OCI-M1 (cell line): ENCODE measurements around the gene ETV5.
A peak's percentile ranks its signal among the peaks of the same experiment; 100 is the strongest.
"Not testable (repeated sequence)": the region's sequence is repeated elsewhere in the genome, so short reads cannot be mapped to it uniquely, and the experiment has no call there.

ENCODE experiments used
- DNase-seq: peaks from one replicate; lab custom pipeline; 2025; lab: John Stamatoyannopoulos, UW

Gene ETV5

GRCh38 chr3:186022931-186023330, 86.0 kb downstream of the ETV5 start:
- DNase-seq, result no peak

GRCh38 chr3:186021673-186022362, 87.1 kb downstream of the ETV5 start:
- no peak for DNase-seq

- not testable (repeated sequence) for DNase-seq
Observed at GRCh38 chr3:186021250-186021649, 87.6 kb downstream of the ETV5 start.

GRCh38 chr3:186019288-186019687, 89.6 kb downstream of the ETV5 start:
- not testable (repeated sequence) for DNase-seq

- no peak for DNase-seq
Observed at GRCh38 chr3:186014866-186015265, 94.0 kb downstream of the ETV5 start.

- DNase-seq, result no peak
Observed at GRCh38 chr3:186013312-186013711, 95.6 kb downstream of the ETV5 start.

GRCh38 chr3:186012137-186012536, 96.8 kb downstream of the ETV5 start:
- no peak for DNase-seq

GRCh38 chr3:186004671-186005070, 104.2 kb downstream of the ETV5 start:
- DNase-seq, result no peak

GRCh38 chr3:186004209-186004608, 104.7 kb downstream of the ETV5 start:
- DNase-seq, result no peak

GRCh38 chr3:186003610-186004009, 105.3 kb downstream of the ETV5 start:
- DNase-seq, result no peak

- DNase-seq, result peak; percentile 26
Observed at GRCh38 chr3:186002884-186003472, 105.9 kb downstream of the ETV5 start.

- peak; percentile 38 for DNase-seq
Observed at GRCh38 chr3:186001842-186002241, 107.0 kb downstream of the ETV5 start.

GRCh38 chr3:185999221-185999620, 109.7 kb downstream of the ETV5 start:
- DNase-seq, result no peak

- DNase-seq, result peak; percentile 64
Observed at GRCh38 chr3:185998136-185998535, 110.8 kb downstream of the ETV5 start.

- no peak for DNase-seq
Observed at GRCh38 chr3:185997130-185997529, 111.8 kb downstream of the ETV5 start.
